Ammon's horn (tissue), 1 donor: ENCODE data around the gene CNTRL.
"Not testable (repeated sequence)": the region's sequence is repeated elsewhere in the genome, so short reads cannot be mapped to it uniquely, and the experiment has no call there.

Source experiments
- DNase-seq: peaks from one replicate; pipeline ENCODE4 v3.0.0-alpha.2; 2016; ENCODE audit warnings: low spot score

Gene CNTRL

DNA sequence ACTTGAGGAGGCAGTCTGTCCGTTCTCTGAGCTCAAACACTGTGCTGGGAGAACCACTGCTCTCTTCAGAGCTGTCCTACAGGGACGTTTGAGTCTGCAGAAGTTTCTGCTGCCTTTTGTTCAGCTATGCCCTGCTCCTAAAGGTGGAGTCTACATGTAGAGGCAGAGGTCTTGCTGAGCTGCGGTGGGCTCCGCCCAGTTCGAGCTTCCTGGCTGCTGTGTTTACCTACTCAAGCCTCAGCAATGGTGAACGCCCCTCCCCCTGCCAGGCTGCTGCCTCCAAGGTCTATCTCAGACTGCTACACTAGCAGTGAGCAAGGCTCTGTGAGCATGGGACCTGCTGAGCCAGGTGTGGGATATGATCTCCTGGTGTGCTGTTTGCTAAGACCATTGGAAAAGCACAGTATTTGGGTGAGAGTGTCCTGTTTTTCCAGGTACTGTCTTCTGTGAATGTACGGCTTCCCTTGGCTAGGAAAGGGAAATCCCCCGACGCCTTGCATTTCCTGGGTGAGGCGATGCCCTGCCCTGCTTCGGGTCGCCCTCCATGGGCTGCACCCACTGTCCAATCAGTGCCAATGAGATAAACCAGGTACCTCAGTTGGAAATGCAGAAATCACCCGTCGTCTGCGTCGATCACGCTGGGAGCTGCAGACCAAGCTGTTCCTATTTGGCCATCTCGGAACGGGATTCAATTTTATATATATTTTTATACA, 58.5 kb downstream of the CNTRL start:
- DNase-seq = no peak

DNA sequence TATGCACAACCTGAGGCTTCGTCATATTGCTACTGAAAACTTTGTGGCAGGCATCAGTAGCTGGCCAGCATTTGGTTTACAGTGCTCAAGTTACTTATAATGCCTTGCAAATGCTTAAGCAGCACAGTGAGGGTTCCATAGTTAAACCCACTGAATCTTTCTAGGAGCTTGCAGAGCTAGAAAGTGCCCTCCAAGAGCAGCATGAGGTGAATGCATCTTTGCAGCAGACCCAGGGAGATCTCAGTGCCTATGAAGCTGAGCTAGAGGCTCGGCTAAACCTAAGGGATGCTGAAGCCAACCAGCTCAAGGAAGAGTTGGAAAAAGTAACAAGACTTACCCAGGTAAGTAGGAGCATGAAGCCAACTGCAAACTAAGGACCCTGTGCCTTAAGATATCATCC, 60.9 kb downstream of the CNTRL start:
- no peak for DNase-seq

DNA sequence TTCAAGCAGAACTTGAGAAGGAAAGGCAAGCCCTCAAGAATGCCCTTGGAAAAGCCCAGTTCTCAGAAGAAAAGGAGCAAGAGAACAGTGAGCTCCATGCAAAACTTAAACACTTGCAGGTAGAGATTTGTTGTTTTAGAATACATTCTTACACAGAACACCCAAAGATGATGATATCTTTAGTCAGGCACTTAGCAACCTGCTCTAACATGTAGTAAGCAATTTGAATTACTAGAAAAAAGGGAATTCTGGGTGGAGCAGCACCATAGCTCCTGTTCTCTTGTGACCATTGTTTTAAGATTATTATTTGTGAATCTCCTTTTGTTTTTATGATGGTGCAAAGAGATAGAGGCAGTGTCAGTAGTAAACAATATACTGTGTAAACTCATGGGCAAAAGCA, 63.8 kb downstream of the CNTRL start:
- no peak for DNase-seq

DNA sequence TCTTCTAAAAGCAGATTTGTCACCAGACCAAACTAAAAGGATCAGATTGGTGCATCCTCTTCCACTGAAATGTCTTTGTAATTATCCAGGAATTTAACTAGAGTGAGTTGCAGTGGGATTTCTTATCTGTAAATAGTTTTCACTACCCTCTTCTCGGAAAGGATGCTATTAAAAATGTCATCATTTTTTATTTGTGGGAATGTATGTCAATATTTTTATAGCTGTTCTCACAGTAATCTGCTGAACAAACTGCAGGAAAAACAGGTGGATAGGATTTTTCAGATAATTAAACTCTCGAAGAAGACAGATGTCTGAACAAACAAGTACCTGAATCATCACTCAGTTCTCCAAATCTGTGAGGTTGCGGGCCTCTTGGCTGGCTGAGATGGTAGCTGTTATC, 64.2 kb downstream of the CNTRL start:
- no peak for DNase-seq

DNA sequence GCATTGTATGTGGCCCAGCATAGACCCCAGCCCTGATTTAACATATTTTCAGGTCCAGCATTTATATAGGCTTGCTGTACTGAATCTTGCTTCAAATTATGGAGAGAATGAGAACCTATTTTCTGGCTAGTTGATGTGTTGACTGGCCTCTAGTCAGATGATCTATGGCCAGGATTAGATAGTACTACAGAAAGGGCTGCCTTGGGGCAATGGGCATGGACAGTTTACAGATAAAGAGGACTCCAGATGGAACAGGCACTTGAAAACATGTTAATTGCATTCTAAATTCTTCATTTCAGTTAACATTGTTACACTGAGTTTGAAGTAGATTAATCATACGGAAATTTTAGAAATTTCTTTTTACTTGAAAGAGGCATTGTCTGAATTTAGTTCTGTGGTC, 65.4 kb downstream of the CNTRL start:
- DNase-seq = no peak

DNA sequence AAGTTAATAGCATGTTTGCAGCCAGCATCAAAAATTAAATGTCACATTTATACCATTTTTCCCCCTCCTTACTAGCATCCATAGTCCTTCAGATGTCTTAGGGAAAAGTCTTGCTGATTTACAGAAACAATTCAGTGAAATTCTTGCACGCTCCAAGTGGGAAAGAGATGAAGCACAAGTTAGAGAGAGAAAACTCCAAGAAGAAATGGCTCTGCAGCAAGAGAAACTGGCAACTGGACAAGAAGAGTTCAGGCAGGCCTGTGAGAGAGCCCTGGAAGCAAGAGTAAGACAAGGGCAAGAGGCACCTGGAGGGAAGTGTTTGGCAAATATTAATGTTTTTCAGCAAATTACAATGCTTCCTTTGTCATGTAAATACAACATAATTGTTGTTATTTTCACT, 66.6 kb downstream of the CNTRL start:
- no peak for DNase-seq

DNA sequence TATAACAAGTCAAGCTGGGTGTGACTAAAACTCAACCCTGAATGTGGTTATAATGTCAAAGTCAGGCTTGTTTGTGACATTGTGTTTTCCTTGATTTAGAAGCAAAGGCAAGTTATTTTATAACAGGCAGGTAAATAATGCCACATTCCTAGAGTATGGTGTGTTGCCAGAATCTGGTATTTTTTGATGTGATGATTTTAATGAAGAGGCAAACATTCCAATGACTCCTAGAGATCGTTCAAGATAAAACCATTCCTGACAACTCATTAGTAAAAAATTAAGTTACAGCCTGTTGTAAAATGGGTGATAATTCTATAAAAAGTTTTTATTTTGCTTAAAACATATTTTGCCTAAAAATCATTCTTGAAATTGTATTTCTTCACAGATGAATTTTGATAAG, 67.0 kb downstream of the CNTRL start:
- DNase-seq = no peak

DNA sequence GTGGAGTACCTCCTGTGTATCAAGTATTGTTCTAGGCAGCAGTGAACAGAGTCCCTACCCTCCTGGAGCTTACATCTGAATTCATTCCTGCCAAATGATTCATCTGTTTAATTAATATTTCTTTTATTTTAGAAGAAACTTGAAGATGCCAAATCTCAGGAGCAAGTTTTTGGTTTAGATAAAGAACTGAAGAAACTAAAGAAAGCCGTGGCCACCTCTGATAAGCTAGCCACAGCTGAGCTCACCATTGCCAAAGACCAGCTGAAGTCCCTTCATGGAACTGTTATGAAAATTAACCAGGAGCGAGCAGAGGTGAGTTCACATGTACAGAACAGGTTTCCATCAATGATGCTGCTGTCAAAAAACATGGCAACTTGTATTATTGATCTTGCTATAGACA, 69.0 kb downstream of the CNTRL start:
- no peak for DNase-seq

DNA sequence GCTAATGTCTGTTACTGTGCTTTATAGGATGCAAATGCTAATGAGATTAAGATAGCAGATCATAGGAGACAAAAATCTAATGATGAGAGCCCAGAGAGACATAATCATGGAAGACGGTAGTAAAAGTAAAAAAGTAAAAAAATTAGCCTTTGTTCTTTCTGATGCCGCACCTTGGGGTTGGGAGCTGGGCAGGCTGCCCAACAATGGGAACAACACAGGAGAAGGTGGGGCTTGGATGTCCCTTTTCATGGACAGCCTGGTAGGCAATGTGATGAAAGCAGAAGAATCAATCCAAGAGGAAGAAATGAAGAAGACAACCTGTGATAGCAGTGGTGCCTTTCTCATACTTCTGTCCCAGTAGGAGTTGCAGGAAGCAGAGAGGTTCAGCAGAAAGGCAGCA, 69.7 kb downstream of the CNTRL start:
- DNase-seq = no peak

DNA sequence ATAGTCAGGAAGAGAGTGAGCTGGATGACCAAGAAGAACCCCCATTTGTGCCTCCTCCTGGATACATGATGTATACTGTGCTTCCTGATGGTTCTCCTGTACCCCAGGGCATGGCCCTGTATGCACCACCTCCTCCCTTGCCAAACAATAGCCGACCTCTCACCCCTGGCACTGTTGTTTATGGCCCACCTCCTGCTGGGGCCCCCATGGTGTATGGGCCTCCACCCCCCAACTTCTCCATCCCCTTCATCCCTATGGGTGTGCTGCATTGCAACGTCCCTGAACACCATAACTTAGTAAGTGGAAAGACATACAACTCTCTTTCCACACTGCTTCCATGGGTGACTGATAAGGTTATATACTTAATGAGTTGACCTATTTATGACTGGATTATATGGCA, 75.4 kb downstream of the CNTRL start:
- DNase-seq = no peak

DNA sequence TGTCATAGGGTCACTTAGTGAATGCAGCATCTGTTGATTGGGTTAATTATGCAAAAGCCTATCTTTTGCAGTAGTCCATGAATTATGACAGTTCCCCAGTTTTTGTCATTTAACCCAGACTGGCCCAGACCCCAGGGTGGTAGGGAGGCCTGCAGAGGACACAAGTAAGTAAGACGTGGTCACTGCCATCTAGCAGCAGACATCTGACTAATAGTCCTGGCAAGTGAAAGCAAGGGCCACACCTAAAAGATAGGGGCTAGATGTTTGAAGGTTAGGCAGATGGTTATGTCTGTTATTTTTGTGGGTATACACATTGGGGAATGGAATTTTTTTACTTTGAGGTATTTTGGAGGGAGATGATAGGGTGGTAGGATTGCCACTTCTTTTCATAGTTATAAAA, 78.9 kb downstream of the CNTRL start:
- no peak for DNase-seq

DNA sequence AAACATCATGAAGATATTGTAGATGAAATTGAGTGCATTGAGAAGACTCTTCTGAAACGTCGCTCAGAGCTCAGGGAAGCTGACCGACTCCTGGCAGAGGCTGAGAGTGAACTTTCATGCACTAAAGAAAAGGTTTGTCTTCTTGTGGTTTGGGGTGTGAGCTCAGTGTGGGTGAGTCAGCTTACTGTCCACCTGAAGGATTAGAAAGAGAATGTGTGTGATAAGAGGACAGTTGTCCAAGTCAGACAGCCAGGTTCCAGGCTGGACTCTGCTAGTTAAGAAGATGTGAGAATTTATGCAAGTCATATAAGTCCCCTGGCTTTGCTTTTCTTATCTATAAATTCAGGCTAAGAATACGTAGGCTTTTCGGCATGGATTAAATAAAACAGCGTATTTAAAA, 80.0 kb downstream of the CNTRL start:
- no peak for DNase-seq

DNA sequence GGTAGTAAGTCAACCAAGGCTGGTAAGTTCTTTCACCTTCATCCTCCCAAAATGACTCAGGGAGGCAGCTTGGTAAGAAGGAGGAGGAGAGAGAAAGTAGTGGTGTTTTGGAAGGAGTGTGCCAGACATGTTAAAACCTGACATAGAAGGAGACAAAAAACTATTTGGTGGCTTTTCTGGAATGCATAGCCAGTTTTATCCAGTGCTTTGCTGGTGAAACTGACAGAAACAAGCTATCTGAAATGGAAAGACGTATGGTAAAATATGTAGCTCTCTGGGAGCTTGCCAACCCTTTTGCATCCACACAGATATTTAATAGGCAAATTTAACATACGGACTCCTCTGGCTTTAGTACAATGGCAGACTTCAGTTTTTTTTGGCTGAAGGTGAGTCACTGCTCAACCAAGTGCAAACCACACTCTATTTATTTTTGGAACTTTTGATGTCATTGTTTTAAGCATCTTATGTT, 81.5 kb downstream of the CNTRL start:
- no peak for DNase-seq

DNA sequence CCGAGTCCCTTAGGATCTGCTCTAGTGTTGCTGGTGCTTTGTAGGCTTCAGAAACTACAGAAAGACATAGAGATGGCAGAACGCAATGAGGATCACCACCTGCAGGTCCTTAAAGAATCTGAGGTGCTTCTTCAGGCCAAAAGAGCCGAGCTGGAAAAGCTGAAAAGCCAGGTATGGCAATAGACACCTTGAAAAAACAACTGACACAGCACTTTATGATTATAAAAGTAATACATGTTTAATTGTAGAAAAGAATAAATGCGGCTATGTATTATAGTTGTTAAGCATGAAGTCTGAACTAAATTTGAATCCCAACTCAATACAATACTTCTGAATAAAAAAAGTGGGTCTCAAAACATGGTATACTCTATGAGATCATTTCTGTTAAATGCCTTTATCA, 83.2 kb downstream of the CNTRL start:
- DNase-seq = no peak

DNA sequence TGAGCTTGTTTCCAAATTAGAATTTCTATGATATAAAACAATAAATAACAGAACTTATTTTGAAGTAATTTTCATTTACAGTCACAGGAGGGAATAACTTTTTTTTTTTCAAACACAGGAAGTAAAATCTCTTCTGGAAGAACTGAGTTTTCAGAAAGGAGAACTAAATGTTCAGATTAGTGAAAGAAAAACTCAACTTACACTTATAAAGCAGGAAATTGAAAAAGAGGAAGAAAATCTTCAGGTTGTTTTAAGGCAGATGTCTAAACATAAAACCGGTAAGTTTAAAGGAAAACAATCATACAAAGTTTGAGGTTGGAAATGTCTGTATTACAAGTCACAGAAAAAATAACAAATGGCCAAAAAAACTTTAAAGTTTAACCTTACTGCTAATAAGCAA, 85.3 kb downstream of the CNTRL start:
- no peak for DNase-seq

DNA sequence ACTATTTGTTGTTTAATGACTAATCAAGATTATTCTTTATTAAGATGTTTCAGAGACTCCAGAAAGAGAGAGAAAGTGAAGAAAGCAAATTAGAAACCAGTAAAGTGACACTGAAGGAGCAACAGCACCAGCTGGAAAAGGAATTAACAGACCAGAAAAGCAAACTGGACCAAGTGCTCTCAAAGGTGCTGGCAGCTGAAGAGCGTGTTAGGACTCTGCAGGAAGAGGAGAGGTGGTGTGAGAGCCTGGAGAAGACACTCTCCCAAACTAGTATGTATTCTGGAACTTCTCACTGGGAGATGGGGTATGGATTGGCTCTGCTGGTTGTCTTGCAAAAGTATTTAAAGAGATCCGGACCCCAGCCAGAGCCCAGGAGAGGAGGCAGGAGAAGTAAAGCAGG, 93.3 kb downstream of the CNTRL start:
- DNase-seq = no peak

DNA sequence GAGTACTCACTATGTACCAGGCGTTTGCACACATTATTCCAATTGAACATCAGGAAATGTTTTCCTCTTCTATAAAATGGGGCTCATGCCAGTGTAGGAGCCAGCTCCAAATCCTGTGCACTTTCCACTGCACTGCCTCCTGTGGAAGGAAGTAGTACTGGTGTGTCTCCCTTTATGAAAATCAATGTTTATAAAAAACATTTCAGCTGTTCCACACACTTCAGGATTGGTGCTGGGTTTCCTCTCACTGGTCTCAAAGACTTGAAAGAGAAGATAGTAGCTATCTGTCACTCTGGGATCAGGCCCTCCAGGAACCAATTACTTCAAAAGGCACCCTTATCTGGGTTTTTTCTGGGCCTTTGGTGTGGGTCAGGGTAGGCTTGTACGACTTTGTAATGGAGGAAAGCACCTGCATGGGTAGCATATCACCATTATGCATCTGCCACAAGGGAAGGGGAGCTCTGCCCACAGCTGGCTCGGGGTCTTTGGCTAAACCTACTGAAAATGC, 94.4 kb downstream of the CNTRL start:
- peak; percentile 13 for DNase-seq

DNA sequence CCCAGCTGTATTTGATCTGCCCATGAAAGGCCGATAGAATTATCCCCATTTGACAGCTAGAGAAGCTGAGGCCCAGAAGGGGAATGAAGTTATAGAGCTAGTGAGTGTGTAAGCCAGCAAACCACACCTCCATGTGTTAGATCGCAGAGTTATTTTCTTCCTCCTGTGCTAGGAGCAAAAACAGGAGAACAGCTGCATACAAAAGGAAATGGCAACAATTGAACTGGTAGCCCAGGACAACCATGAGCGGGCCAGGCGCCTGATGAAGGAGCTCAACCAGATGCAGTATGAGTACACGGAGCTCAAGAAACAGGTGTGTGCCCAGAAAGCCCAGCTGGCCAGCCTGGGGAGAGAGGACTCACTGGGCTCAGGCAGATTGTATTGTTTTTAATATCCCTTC, 96.5 kb downstream of the CNTRL start:
- no peak for DNase-seq

DNA sequence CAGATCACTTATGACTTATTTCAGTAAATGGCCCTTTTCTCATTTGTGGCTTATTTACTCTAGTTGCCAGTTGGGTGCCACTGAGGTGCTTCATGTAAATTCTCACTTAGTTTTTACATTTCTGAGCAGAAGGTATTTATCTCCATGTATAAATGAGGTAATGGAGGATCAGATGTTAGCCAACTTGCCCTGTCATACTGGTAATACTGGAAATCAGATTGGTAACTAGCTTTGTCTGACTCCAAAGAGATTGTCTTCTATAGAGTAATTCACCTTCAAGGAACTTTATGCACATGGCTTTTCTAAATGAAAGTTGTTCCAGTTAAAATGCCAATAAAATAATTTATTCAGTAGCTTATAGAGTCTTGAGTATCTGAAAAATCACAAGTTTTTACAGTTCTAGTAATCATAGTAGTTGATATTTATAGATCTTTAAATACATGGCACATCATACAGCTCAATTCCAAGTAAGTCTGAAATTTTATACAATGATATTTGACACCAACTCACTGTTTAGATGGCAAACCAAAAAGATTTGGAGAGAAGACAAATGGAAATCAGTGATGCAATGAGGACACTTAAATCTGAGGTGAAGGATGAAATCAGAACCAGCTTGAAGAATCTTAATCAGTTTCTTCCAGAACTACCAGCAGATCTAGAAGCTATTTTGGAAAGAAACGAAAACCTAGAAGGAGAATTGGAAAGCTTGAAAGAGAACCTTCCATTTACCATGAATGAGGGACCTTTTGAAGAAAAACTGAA, 98.2 kb downstream of the CNTRL start:
- DNase-seq = no peak

DNA sequence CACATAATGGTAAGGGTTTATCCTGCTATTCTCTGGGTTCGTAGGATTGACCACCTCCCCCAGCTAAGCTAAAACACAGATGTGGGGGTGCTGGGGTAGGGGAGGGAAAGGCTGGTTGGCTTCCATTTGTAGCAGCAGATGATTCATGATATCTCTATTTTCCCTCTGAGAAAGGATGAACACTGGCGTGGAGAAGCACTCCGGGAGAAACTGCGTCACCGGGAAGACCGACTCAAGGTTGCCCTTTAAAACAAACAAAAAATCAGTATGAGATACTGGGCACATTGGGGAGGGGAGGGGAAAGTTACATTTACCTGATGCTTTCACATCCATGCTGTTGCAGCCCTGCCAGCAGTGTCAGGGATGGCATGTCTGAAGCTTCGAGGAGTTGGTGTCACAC, 98.7 kb downstream of the CNTRL start:
- DNase-seq = no peak

DNA sequence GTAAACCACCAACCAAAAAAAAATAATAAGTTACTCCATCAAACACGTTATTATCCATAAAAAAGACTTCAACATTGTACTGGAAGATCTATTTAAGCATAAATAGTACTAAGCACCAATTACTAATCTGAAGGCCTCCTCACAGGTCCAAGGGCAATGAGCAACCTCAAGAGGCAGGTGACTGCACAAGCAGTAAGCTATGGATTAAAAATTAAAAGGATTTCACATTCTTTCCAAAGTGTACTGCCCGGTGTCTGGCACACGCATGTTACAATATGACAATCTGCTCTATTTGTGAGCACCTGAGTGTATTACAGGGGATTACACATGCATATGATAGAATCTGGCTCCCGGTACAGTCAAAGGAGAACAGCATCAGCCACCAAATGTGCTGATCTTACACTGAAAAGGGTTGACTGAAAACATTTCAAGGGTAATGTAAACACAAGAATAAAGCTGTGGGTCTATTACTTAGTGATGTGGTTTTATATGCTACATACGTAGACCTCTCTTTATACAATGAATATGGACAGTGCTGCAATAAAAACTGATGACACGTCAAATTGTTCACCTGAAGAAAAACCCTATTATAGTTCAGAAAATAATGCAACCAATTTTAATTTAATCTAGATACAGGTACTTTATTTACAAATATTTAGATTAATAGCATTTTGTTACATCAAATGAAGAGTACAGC, 104.1 kb downstream of the CNTRL start:
- DNase-seq = no peak

DNA sequence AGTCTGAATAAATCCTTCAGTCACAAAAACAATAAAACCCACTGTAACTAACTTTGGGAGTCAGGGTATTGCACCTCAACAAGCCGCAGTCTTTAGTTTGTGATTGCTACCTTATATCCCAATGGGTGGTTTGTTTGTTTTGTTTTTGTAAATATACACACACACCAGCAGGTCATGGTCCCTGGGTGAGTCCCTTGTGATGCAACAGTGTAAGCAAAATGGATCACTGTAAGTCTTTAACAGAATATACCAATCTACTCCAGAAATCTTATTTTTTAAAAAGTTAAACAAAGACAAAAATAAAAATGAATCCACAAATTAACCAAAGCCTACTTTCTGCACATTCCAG, 104.6 kb downstream of the CNTRL start:
- not testable (repeated sequence) for DNase-seq
